Epithelial cell of prostate (primary cell): ENCODE measurements around the gene ENSA.
A peak's percentile ranks its signal among the peaks of the same experiment; 100 is the strongest.
"Not testable (repeated sequence)": the region's sequence is repeated elsewhere in the genome, so short reads cannot be mapped to it uniquely, and the experiment has no call there.

Source experiments
- DNase-seq: peaks from one replicate; pipeline ENCODE4 v3.0.0-alpha.2; 2011; ENCODE audit warnings: low read depth, low spot score
- H3K27ac ChIP-seq: fragments of 450-650 bp; 2 replicates; pipeline ENCODE4 v1.5.1; 2017; ENCODE audit warnings: mild to moderate bottlenecking

ENSA gene, protein sequence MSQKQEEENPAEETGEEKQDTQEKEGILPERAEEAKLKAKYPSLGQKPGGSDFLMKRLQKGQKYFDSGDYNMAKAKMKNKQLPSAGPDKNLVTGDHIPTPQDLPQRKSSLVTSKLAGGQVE

GRCh38 chr1:150629115-150629928, at the start of gene ENSA:
Gene ENSA, minus strand, starts transcription at chr1:150629612. Its CDS starts 142 bp downstream, at chr1:150629470.
- peak; percentile 99 for DNase-seq
- H3K27ac ChIP-seq, result peak within 1 kb of the TSS; percentile 91

GRCh38 chr1:150678988-150679387, 49.6 kb upstream of the ENSA start:
- no peak for DNase-seq
- H3K27ac ChIP-seq, result no peak overlapping the region

DNA sequence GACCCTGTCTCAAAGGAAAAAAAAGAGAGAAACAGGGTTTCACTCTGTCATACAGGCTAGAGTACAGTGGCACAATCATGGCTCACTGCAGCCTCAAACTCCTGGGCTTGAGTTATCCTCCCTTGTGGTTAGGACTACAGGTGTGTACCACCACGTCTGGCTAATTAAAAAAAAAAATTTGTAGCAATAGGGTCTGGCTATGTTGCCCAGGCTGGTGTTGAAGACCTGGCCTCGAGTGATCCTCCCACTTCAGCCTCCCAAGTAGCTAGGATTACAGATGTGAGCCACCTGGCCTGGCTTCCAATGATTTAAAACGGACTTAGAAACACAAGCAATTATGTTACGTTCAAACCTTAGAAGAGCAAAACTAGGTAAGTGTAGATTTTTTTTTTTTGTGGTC, 45.5 kb upstream of the ENSA start:
- DNase-seq, result no peak
- no peak overlapping the region for H3K27ac ChIP-seq

GRCh38 chr1:150663321-150663720, 33.9 kb upstream of the ENSA start:
- H3K27ac ChIP-seq, result no peak overlapping the region
- no peak for DNase-seq

DNA sequence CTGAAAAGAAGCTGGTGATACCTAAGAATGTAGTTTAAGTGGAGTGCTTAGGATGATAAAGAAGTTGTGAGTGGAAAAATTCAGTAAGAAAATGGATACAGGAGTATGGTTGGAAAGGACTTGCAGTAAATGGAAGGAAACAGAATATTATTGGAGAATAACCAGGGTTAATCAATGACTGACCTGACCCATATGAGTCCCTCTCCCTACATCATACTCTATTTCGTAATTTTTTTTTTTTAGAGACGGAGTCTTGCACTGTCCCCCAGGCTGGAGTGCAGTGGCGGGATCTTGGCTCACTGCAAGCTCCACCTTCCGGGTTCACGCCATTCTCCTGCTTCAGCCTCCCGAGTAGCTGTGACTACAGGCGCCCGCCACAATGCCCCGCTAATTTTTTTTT, 33.4 kb upstream of the ENSA start:
- no peak for DNase-seq
- H3K27ac ChIP-seq, result no peak overlapping the region

DNA sequence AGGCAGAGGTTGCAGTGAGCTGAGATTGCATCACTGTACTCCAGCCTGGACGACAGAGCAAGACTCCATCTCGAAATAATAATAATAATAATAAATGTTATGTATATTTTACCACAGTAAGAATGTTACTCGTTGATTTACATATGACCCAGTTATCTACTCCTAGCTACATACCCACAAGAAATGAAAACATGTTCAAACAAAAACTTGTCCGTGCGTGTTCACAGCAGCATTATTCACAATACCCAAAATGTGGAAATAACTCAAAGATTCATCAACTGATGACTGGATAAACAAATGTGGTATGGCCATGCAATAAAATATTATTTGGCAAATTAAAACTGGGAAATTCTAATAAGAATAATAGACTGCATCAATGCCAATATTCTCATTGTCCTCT, 31.7 kb upstream of the ENSA start:
- DNase-seq, result peak; percentile 55
- H3K27ac ChIP-seq, result peak overlapping the region; percentile 54

DNA sequence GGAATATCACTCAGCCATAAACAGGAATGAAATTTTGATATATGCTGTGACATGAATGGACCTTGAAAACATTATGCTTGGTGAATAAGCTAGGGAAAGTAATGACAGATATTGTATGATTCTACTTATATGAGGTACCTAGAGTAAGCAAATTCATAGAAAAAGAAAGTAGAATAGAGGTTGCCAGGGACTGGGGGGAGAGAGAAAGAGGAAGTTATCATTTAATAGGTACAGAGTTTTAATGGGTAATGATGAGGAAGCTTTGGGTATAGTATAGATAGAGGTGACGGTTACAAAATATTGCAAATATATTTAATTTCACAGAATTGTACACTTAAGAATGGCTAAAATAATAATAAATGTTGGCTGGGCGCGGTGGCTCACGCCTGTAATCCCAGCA, 31.2 kb upstream of the ENSA start:
- peak overlapping the region; percentile 54 for H3K27ac ChIP-seq

GRCh38 chr1:150657064-150657463, 27.7 kb upstream of the ENSA start:
- H3K27ac ChIP-seq, result not testable (repeated sequence)

More for the DNA sequence above, 31.2 kb upstream of the ENSA start:
- DNase-seq, result no peak

DNA sequence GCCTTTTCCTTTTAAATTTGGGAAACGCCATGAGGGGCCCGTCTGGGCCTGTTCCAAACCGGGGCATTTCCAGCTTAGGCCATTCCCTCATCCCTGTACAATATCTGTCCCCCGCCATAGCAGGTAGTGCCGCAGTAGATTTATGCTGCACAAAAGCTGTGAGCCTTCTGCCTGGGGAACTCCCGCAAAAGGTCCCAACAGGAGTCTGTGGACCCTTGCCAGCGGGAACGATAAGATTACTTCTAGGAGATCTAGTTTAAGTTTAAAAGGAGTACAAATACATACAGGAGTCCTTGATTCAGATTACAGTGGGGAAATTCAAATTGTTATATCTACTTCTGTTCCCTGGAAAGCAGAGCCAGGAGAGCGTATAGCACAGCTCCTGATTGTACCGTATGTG, 25.2 kb upstream of the ENSA start:
- not testable (repeated sequence) for H3K27ac ChIP-seq, DNase-seq

More at GRCh38 chr1:150657064-150657463, 27.7 kb upstream of the ENSA start:
- not testable (repeated sequence) for DNase-seq

- no peak overlapping the region for H3K27ac ChIP-seq
These were observed 20.8 kb upstream of the ENSA start for GRCh38 chr1:150650193-150650592.

GRCh38 chr1:150649441-150650075, 20.1 kb upstream of the ENSA start:
- DNase-seq, result no peak
- H3K27ac ChIP-seq, result no peak overlapping the region

More at GRCh38 chr1:150650193-150650592, 20.8 kb upstream of the ENSA start:
- no peak for DNase-seq

DNA sequence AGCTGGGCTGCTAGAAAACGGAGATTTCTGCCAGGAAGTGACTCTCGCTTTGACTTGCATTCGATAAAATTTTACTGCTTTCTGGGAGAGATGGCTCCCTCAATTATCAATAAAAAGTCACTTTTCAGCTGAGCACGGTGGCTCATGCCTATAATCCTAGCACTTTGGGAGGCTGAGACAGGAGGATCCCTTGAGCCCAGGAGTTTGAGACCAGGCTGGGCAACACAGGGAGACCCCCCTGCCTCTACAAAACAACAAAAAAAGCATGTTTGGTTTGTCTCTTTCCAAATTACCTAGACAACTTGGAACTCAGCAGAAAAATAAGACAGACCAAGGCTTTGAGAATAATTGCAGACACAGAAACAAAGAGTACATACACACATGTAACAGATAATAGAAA, 12.9 kb upstream of the ENSA start:
- DNase-seq, result no peak
- no peak overlapping the region for H3K27ac ChIP-seq

DNA sequence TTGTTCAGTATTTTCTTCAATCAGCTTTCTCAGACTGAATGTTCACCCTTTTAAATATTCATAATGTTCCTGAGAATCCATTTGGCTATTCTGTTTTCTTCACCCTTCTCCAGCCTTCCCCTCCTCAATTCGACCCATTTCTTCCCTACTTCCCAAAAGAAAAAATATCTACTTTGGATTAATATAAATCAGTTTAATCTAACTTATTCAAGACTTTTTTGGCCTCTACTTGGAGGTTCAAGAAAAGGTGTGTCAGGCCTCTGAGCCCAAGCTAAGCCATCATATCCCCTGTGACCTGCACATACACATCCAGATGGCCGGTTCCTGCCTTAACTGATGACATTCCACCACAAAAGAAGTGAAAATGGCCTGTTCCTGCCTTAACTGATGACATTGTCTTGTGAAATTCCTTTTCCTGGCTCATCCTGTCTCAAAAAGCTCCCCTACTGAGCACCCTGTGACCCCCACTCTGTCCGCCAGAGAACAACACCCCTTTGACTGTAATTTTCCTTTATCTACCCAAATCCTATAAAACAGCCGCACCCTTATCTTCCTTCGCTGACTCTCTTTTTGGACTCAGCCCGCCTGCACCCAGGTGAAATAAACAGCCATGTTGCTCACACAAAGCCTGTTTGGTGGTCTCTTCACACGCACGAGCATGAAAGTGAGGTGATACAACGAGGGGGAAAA, 11.9 kb upstream of the ENSA start:
- H3K27ac ChIP-seq, DNase-seq: not testable (repeated sequence)

GRCh38 chr1:150638430-150638829, 9.0 kb upstream of the ENSA start:
- not testable (repeated sequence) for DNase-seq

DNA sequence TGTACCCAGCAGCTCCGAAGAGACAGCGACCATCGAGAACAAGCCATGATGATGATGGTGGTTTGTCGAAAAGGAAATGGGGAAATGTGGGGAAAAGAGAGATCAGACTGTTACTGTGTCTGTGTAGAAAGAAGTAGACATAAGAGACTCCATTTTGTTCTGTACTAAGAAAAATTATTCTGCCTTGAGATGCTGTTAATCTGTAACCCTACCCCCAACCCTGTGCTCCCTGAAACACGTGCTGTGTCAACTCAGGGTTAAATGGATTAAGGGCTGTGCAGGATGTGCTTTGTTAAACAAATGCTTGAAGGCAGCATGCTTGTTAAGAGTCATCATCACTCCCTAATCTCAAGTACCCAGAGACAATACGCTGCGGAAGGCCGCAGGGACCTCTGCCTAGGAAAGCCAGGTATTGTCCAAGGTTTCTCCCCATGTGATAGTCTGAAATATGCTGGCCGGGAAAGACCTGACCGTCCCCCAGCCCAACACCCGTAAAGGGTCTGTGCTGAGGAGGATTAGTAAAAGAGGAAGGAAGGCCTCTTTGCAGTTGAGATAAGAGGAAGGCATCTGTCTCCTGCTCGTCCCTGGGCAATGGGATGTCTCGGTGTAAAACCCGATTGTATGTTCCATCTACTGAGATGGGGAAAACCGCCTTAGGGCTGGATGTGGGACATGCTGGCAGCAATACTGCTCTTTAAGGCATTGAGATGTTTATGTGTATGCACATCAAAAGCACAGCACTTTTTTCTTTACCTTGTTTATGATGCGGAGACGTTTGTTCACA, 5.6 kb upstream of the ENSA start:
- DNase-seq, H3K27ac ChIP-seq: not testable (repeated sequence)

More at GRCh38 chr1:150638430-150638829, 9.0 kb upstream of the ENSA start:
- H3K27ac ChIP-seq, result not testable (repeated sequence)

DNA sequence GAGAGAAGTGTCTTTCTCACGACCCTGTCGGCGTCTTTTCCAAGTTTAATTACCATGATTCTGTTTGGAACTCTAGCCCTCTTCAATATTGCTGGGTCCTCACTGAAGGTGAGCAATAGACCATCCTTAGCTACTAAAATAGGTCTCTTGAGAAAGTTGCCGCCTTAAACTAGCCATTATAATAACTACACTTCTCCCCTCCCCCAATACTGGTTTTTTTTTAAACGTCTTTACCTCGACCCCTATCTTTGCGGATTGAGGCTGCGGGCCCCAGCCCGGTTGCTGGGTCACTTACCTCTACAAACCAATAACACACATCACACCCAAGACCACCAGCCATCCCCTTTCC, 672 bp downstream of the ENSA start:
- H3K27ac ChIP-seq, result peak overlapping the region; percentile 91
- no peak for DNase-seq

GRCh38 chr1:150627826-150628410, 1.5 kb downstream of the ENSA start:
- DNase-seq, result no peak
- H3K27ac ChIP-seq, result peak overlapping the region; percentile 91

DNA sequence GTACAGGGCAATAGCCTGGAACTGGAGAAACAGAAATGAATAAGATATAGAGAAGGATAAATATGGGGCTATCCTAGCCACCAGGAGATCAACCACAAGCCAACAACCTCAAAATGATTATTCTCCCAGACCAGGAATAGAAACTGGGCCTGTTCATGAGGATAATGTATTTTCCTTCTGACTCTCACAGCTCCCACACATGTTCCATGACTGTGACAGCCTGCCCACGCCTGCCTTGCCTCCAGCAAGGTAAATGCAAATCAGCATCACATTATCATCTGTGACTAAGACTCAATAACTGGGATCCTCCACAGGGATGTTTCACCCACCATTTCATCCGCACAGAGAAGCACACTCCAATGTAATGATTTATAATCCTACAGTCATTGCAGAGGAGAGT, 3.3 kb downstream of the ENSA start:
- DNase-seq, result peak; percentile 83
- peak overlapping the region; percentile 91 for H3K27ac ChIP-seq

GRCh38 chr1:150624546-150624945, 4.9 kb downstream of the ENSA start:
- not testable (repeated sequence) for DNase-seq
- peak overlapping the region; percentile 91 for H3K27ac ChIP-seq

- DNase-seq, result peak; percentile 76
- peak overlapping the region; percentile 91 for H3K27ac ChIP-seq
These were observed 5.3 kb downstream of the ENSA start for GRCh38 chr1:150624134-150624533.
